Tibial nerve (tissue), 4 donors: ENCODE measurements around the gene ZNF622.

Experiments used
- EP300 ChIP-seq, 2 donors: sonication (generic); formaldehyde crosslinking; IDR thresholded peaks; one replicate each; pipeline ENCODE4 v1.6.1; 2017; ENCODE audit warnings: antibody characterized with exemption in 2 of 2, mild to moderate bottlenecking in 1 of 2
- POLR2A ChIP-seq, 2 donors: fragments of 450-650 bp; IDR thresholded peaks; one replicate each; pipeline ENCODE4 v1.6.1; 2017; ENCODE audit warnings: antibody characterized with exemption in 2 of 2, mild to moderate bottlenecking in 2 of 2, moderate library complexity in 2 of 2
- TF ChIP-seq, protein P1 (sequence below), 5 experiments: fragments of 200-600 bp in 3 of 5; fragments of 450-650 bp in 2 of 5; sonication (generic) in 3 of 5; IDR thresholded peaks; one replicate each; pipeline ENCODE4 v1.5.1; 2016 to 2019; ENCODE audit warnings: antibody characterized with exemption in 5 of 5, mild to moderate bottlenecking in 3 of 5, moderate library complexity in 2 of 5

DNA sequence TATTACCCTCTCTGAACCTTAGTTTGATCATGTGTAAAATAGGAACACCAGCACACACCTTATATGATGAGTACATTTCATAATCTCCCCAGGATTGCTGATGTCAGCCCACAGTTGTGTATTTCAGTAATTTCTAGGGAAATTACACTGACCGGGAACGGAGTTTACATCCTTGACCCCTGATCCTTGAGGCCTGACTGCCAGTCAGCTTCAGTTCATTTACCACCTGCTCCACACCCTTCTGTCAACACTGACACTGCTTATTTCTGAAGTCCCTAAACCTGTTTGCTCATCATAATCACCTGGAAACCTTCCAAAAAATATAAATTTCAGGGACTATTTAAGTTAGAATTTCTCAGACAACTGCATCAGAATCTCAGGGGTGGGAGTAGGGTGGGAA, 55.3 kb downstream of the ZNF622 start:
- TF ChIP-seq, protein P1, sequence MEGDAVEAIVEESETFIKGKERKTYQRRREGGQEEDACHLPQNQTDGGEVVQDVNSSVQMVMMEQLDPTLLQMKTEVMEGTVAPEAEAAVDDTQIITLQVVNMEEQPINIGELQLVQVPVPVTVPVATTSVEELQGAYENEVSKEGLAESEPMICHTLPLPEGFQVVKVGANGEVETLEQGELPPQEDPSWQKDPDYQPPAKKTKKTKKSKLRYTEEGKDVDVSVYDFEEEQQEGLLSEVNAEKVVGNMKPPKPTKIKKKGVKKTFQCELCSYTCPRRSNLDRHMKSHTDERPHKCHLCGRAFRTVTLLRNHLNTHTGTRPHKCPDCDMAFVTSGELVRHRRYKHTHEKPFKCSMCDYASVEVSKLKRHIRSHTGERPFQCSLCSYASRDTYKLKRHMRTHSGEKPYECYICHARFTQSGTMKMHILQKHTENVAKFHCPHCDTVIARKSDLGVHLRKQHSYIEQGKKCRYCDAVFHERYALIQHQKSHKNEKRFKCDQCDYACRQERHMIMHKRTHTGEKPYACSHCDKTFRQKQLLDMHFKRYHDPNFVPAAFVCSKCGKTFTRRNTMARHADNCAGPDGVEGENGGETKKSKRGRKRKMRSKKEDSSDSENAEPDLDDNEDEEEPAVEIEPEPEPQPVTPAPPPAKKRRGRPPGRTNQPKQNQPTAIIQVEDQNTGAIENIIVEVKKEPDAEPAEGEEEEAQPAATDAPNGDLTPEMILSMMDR (IDR thresholded peaks at IDR 0.05), result no peak
- TF ChIP-seq EP300 (IDR thresholded peaks at IDR 0.05) (no peak), POLR2A (IDR thresholded peaks at IDR 0.05) (no peak)
